Neutrophil (primary cell): ENCODE results near the gene RSPH9.

ENCODE experiments used
- H3K27ac ChIP-seq: fragments of 200-600 bp; sonication (generic); 2 replicates; pipeline ENCODE4 v1.5.1; 2016; ENCODE audit warnings: mild to moderate bottlenecking, moderate library complexity
- H3K27me3 ChIP-seq: fragments of 200-600 bp; sonication (generic); 2 replicates; pipeline ENCODE4 v1.6.0; 2016; ENCODE audit warnings: mild to moderate bottlenecking
- H3K36me3 ChIP-seq: fragments of 200-600 bp; sonication (generic); 2 replicates; pipeline ENCODE4 v1.5.1; 2017
- H3K4me1 ChIP-seq, 2 experiments: fragments of 200-600 bp in 1 of 2; sonication (generic) in 1 of 2; 1 replicate in 1 of 2; 2 replicates in 1 of 2; pipeline versions ENCODE4 v1.5.1 to v1.6.1; 2013 to 2016; ENCODE audit warnings: low read depth in 1 of 2, low read length in 1 of 2, mild to moderate bottlenecking in 1 of 2, moderate library complexity in 1 of 2; ENCODE audit not compliant: control insufficient read depth in 1 of 2, insufficient read depth in 1 of 2
- H3K4me3 ChIP-seq, 2 experiments: fragments of 200-600 bp in 1 of 2; sonication (generic) in 1 of 2; 1 replicate in 1 of 2; 2 replicates in 1 of 2; pipeline ENCODE4 v1.5.1; 2013 to 2016; ENCODE audit warnings: low read depth in 1 of 2, low read length in 1 of 2, mild to moderate bottlenecking in 1 of 2, moderate library complexity in 1 of 2
- H3K9me3 ChIP-seq: fragments of 200-600 bp; sonication (generic); 2 replicates; pipeline ENCODE4 v1.5.1; 2016
- TF ChIP-seq, protein P1 (sequence below): fragments of 200-600 bp; sonication (generic); IDR thresholded peaks from 2 replicates; pipeline ENCODE4 v1.5.1; 2016; ENCODE audit warnings: antibody characterized with exemption

Gene RSPH9

DNA sequence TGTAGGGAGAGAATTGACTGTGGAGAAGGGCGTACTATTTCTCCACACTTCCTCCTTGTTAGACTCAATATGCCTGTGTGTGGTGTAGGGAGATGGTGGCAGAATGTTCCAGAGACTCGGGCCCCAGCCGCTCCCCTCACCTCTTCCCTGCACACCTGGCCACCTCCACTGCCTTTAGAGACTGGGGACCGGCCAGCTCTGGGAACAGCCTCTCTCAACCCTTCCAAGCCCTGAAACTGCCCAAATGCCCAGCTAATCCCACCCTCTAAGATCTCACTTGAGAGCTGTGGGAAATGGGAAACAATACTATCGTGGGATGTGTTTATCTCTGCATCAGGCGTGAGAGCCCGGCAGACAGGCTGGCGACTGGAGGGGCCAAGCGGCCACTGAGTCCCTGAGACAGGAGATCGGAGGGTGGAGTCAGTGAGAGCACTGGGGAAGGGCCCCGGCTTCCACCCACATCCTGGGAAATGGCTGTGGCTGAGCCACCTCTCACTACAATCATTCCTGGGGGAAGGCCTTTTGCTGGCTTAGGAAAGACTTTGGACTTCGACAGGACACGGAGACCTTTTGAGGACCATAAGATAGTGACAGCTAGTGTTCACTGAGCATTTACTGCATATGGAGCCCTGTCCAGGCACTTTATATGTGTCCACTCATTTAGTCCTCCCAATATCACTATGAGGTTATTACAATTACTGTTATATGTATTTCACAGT lies 73.7 kb downstream of the RSPH9 start:
- Histone ChIP-seq H3K4me3 (no peak overlapping the region), H3K36me3 (no peaks in the 10 kb centered on the region), H3K9me3 (no peaks in the 10 kb centered on the region), H3K4me1 (peaks cover 1 to 3% of the 10 kb centered on the region in 2 experiments), H3K27ac (no peak overlapping the region), H3K27me3 (peaks cover 59% of the 10 kb centered on the region)
- TF ChIP-seq, protein P1, sequence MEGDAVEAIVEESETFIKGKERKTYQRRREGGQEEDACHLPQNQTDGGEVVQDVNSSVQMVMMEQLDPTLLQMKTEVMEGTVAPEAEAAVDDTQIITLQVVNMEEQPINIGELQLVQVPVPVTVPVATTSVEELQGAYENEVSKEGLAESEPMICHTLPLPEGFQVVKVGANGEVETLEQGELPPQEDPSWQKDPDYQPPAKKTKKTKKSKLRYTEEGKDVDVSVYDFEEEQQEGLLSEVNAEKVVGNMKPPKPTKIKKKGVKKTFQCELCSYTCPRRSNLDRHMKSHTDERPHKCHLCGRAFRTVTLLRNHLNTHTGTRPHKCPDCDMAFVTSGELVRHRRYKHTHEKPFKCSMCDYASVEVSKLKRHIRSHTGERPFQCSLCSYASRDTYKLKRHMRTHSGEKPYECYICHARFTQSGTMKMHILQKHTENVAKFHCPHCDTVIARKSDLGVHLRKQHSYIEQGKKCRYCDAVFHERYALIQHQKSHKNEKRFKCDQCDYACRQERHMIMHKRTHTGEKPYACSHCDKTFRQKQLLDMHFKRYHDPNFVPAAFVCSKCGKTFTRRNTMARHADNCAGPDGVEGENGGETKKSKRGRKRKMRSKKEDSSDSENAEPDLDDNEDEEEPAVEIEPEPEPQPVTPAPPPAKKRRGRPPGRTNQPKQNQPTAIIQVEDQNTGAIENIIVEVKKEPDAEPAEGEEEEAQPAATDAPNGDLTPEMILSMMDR: no peak

DNA sequence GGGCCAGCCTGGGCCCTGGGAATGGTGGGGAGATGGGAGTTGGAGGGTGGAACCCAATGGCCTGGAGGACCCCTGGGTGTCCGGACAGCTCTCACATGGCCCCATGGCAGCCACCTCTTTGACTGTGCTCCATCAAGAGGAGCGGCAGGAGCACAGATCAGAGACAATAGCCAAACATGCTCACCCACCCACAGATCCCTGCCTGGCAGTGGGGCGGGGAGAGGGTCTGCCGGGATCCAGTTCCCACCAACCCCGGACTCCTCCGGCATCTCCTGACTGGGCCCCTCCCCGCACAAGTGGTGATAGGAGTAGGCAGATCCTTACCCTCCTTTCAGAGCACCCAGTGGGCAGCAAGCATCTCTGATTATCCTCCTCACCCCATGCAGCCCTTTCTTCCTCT lies 74.7 kb downstream of the RSPH9 start:
- TF ChIP-seq, protein P1: no peak
- H3K4me3 ChIP-seq: no peak overlapping the region
- no peaks in the 10 kb centered on the region for H3K36me3 ChIP-seq
- H3K4me1 ChIP-seq: peaks cover 11 to 13% of the 10 kb centered on the region in 2 experiments
- H3K9me3 ChIP-seq: no peaks in the 10 kb centered on the region
- H3K27me3 ChIP-seq: peaks cover 54% of the 10 kb centered on the region
- H3K27ac ChIP-seq: no peak overlapping the region

DNA sequence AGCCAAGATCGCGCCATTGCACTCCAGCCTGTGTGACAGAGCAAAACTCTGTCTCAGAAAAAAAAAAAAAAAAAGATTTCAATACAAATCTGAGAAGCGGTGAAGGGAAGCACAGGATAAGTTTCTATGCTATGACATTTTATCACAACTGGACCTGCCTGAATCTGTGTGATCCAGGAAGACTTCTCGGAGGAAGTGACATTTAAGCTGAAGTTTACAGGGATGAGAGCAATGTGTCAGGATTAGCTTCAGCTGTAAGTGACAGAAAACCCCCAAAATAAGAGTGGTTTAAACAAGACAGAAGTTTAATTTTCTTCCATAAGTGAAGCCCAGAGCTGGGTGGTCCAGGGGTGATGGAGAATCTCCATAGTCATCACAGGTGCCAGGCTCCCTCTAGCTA lies 76.2 kb downstream of the RSPH9 start:
- H3K27ac ChIP-seq: no peak overlapping the region
- H3K4me1 ChIP-seq: peaks cover 26 to 28% of the 10 kb centered on the region in 2 experiments
- H3K36me3 ChIP-seq: no peaks in the 10 kb centered on the region
- peaks cover 50% of the 10 kb centered on the region for H3K27me3 ChIP-seq
- TF ChIP-seq, protein P1: no peak
- no peak overlapping the region for H3K4me3 ChIP-seq
- no peaks in the 10 kb centered on the region for H3K9me3 ChIP-seq
